Measurements from ENCODE around the gene VAV2.

VAV2 gene

DNA sequence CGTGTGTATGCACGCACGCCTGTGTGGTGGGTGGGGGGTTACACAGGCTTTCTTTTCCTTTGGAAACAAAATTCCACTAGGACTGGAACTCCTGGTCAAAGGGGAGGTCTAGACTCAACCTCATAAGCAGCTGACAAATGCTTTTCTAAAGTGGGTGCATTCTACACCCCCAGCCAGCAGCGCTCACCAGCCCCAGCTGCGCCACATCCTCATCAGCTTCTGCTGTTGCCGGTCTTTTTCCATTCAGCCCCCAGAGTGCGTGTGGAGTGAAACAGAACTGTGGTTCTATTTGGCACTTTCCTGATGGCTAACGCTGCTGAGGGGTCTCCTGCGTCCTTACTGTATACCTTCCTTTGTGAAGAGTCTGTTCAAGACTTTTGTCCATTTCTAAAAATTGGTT, 176.3 kb downstream of the VAV2 start:
- DNase-seq (ENCODE audit: low read depth in 2 of 2), result no peak

GRCh38 chr9:133814586-133815208, 177.4 kb downstream of the VAV2 start:
- DNase-seq (ENCODE audit: low read depth in 2 of 2), result no peak

DNA sequence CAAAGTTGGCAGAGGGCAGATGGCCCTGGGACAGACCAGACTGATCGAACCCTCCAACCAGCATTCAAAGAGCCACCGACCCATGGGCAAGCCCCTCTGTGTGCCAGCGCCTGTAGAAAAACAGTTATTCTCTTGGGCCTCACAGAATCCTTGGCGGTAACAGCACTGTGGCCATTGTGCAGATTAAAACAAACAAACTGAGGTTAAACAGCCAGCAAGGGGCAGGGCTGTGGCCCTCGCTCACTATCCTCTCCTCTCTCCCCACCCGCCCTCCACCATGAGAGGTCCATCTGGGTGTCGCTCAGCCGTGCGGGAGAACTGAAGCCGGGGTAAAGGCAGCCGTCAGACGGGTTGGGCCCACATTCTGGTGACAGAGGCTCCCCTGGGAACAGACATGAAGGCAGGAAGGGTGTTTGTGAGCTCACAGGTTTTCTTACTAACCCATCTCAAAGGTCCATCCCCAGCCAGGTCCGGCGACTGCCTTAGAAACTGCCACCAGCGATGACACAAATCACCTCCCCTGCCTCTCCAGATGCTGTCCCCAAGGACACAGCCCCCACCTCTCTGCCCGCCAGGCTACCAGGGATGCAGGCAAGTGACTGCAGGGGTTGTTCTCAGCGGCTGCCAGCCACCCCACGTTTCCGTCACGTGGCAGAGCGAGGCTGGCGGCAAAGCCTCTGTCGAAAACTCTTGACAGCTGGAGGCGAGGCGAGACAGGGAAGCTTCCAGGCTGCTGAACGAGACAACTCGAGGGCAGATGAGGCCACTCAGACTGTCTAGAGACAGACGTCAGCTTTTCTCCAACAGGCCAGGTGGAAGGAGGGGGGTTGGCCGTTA, 178.2 kb downstream of the VAV2 start:
- no peak for DNase-seq (ENCODE audit: low read depth in 2 of 2)

GRCh38 chr9:133812941-133813748, 179.0 kb downstream of the VAV2 start:
- no peak for DNase-seq (ENCODE audit: low read depth in 2 of 2)

DNA sequence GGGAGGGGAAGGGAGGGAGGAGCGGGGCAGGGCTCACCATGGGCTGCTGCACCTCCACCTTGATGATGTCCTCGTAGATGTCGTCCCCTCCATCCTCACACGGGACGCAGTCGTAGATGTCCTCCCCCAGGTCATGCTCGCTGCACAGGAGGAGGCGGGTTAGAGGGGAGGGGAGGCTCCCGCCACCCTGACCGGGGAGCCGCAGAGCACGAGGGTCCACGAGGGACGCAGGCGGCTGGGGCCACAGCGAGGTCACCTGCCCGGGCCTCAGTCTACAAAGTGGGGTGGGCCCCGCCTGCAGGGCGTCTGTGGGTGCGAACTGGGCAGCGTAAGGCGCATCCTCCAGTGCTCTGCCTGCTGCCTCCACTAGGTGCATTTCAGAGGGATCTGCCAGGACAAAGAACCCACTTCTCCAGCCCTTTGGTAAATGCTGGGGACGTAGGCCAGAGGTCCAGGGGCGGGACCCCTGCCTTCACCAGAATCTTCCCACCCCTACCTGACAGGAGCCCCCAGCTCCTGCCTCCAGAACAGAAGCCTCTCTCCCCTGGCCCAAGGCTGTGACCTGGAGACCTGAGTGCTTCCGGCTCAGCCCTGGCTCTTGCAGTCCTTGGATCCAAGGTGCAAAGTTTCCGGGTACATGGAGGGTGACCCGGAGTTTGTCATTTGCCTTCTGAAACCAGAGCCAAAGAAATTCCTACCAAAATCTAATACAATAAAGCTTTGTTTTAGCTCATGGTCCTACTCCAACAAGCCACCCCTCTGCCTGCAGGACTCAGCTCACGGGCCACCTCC, 179.9 kb downstream of the VAV2 start:
- DNase-seq (ENCODE audit: low read depth in 2 of 2), result no peak

- DNase-seq (ENCODE audit: low read depth in 2 of 2), result no peak
Observed at GRCh38 chr9:133811471-133811870, 180.7 kb downstream of the VAV2 start.

GRCh38 chr9:133810556-133811195, 181.4 kb downstream of the VAV2 start:
- no peak for DNase-seq (ENCODE audit: low read depth in 2 of 2)

- no peak for DNase-seq (ENCODE audit: low read depth in 2 of 2)
Observed at GRCh38 chr9:133809335-133809734, 182.8 kb downstream of the VAV2 start.

GRCh38 chr9:133807818-133808217, 184.3 kb downstream of the VAV2 start:
- no peak for DNase-seq (ENCODE audit: low read depth in 2 of 2)

- no peak for DNase-seq (ENCODE audit: low read depth in 2 of 2)
Observed at GRCh38 chr9:133807037-133807436, 185.1 kb downstream of the VAV2 start.

DNA sequence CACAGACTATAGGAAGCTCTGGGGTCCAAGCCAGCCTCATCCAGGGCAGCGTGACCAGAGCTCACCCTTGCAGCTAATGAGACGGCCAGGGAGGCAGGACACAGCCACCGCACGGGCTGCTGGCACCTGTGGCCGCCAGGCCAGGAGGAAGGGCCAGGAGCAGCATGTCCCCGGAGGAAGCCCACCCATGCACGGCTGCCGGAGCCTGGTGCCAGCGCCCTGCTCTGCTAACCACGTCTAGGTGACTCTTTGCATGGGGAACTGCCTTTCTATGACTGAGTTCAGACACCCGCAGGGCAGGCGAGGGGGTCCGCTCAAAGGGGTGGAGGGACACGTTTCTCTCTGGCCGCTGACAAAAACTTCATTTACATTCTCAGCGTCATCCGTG, 185.5 kb downstream of the VAV2 start:
- no peak for DNase-seq (ENCODE audit: low read depth in 2 of 2)

DNA sequence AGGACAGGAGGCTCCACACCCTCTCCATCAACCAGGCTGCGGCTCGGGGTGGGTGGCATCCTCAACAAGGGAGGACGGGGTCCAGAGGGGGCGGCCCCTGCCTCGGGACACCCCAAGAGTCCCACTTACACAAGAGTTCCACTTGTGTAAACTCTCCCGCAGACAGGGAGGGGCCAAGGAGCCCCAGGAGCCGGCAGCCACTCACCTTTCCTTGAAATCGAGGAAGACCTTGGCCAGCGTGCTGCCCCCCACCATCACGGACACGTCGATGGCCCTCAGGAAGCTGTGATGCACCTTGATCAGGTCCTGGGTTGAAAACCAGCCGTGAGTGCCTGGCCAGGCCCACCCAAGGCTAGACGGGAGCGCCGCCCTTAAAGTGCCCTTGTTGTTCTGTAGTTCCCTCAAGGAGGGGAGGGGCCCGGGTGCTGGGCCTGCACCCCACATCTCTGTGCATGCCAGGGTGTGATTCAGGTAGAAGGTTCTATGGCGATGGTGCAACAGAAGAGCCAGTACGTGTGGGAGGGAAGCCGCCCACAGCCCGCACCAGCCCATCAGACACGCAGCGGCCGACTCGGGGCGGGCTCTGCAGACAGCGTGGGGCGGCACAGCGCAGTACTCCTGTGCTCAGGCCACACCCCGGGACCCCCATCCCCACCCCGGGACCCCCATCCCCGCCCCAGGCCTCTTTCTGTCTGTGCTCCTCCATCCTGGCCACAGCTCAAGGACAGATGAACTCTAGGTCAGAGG, 186.1 kb downstream of the VAV2 start:
- DNase-seq (ENCODE audit: low read depth in 2 of 2), result no peak

GRCh38 chr9:133804199-133804598, 187.9 kb downstream of the VAV2 start:
- DNase-seq (ENCODE audit: low read depth in 2 of 2), result no peak

- DNase-seq (ENCODE audit: low read depth in 2 of 2), result no peak
Observed at GRCh38 chr9:133803745-133804144, 188.4 kb downstream of the VAV2 start.

- DNase-seq (ENCODE audit: low read depth in 2 of 2), result no peak
Observed at GRCh38 chr9:133803028-133803585, 189.0 kb downstream of the VAV2 start.

GRCh38 chr9:133801739-133802138, 190.4 kb downstream of the VAV2 start:
- no peak for DNase-seq (ENCODE audit: low read depth in 2 of 2)

GRCh38 chr9:133800266-133800665, 191.9 kb downstream of the VAV2 start:
- DNase-seq (ENCODE audit: low read depth in 2 of 2), result no peak

DNA sequence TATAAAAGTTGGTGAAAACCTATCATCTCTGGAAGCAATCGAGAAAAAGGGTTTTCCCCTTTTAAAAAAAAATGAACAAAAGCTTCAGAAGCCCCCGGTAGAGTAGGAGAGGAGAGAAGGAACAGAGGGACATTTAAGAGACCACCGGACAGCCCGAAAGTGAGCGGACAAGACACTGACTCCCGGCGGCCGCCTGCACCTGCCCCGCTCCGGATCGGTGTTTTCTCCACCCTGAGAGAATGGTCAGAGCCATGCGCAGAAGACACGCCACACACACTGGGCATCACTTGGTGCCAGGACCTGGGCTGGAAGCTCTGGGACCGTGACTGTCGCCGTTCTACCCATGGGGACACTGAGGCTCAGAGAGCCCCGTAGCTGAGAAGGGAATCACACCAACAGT, 192.4 kb downstream of the VAV2 start:
- no peak for DNase-seq (ENCODE audit: low read depth in 2 of 2)

GRCh38 chr9:133799106-133799505, 193.0 kb downstream of the VAV2 start:
- no peak for DNase-seq (ENCODE audit: low read depth in 2 of 2)

GRCh38 chr9:133798160-133798559, 194.0 kb downstream of the VAV2 start:
- DNase-seq (ENCODE audit: low read depth in 2 of 2), result no peak

Measured in stimulated activated CD8-positive, alpha-beta memory T cell treated with anti-CD3 and anti-CD28 coated beads, Interleukin-2, amount 100 ng/mL, for 48 hours (primary cell).